OCI-LY7 (cell line): ENCODE results near the gene FADD. TPM values are rescaled to one million over a fixed set of nuclear protein-coding genes. Genes with fewer than 3 reads are reported as not detected.

Source experiments
- BruUV-seq: library from RNA; stranded (reverse); fragments of 400-500 nt; replicated peaks from 2 replicates; lab custom pipeline; 2021; lab: Mats Ljungman, UMichigan
- CTCF ChIA-PET: fragments of 300-600 bp; sonication (Branson Sonifier 250); formaldehyde crosslinking; loops from one replicate; lab custom pipeline; 2022; ENCODE audit warnings: antibody characterized with exemption; ENCODE audit not compliant: unreplicated experiment; lab: Charles Lee
- POLR2A ChIA-PET: fragments of 300-600 bp; sonication (Branson Sonifier 250); formaldehyde crosslinking; loops from one replicate; lab custom pipeline; 2022; ENCODE audit warnings: antibody characterized with exemption; lab: Charles Lee
- DNase-seq: peaks from one replicate; pipeline ENCODE4 v3.0.0-alpha.2; 2015; ENCODE audit warnings: low spot score
- H2AFZ ChIP-seq: fragments of 200-600 bp; sonication (generic), shearing (Covaris generic); 2 replicates; pipeline ENCODE4 v1.6.1; 2014; ENCODE audit warnings: mild to moderate bottlenecking, antibody characterized with exemption, low read length, moderate library complexity
- H3K27ac ChIP-seq: fragments of 200-600 bp; sonication (generic); 2 replicates; pipeline ENCODE4 v1.5.1; 2014; ENCODE audit warnings: mixed run types, low read depth, mild to moderate bottlenecking, moderate library complexity, low read length, inconsistent platforms; ENCODE audit not compliant: poor library complexity, severe bottlenecking
- H3K36me3 ChIP-seq: fragments of 200-600 bp; sonication (generic); 2 replicates; pipeline ENCODE4 v1.6.1; 2014; ENCODE audit warnings: mild to moderate bottlenecking, antibody characterized with exemption, low read length, moderate library complexity, mixed read lengths; ENCODE audit not compliant: insufficient read depth
- H3K4me1 ChIP-seq: fragments of 200-600 bp; sonication (generic); 2 replicates; pipeline ENCODE4 v1.5.1; 2014; ENCODE audit warnings: mild to moderate bottlenecking, low read length; ENCODE audit not compliant: insufficient read depth, poor library complexity, severe bottlenecking
- H3K4me2 ChIP-seq: fragments of 200-600 bp; sonication (generic); 2 replicates; pipeline ENCODE4 v1.6.1; 2014; ENCODE audit warnings: mild to moderate bottlenecking, low read length
- H3K4me3 ChIP-seq: fragments of 200-600 bp; sonication (generic); 2 replicates; pipeline ENCODE4 v1.5.1; 2014; ENCODE audit warnings: mild to moderate bottlenecking, low read depth, low read length; ENCODE audit not compliant: poor library complexity, severe bottlenecking
- H3K79me2 ChIP-seq: fragments of 200-600 bp; sonication (generic); 2 replicates; pipeline ENCODE4 v1.6.1; 2016; ENCODE audit warnings: low read depth, mild to moderate bottlenecking, low read length, moderate library complexity, mixed read lengths; ENCODE audit not compliant: insufficient read depth
- H3K9me2 ChIP-seq: fragments of 200-600 bp; sonication (generic); 2 replicates; pipeline ENCODE4 v1.6.1; 2016; ENCODE audit warnings: mild to moderate bottlenecking, low read length, mixed read lengths; ENCODE audit not compliant: insufficient read depth
- H3K9me3 ChIP-seq: fragments of 200-600 bp; sonication (generic); 2 replicates; pipeline ENCODE4 v1.6.1; 2014; ENCODE audit warnings: mild to moderate bottlenecking, mixed run types, low read length, mixed read lengths
- H4K20me1 ChIP-seq: fragments of 200-600 bp; sonication (generic); 2 replicates; pipeline ENCODE4 v1.6.1; 2014; ENCODE audit warnings: mild to moderate bottlenecking, antibody characterized with exemption, low read length, moderate library complexity, mixed read lengths; ENCODE audit not compliant: insufficient read depth
- CTCF ChIP-seq: fragments of 200-600 bp; sonication (generic); conservative IDR thresholded peaks from 2 replicates; pipeline ENCODE4 v1.5.1; 2014; ENCODE audit warnings: mild to moderate bottlenecking, antibody characterized with exemption, low read length, moderate library complexity, mixed read lengths
- EZH2phosphoT487 ChIP-seq: fragments of 200-600 bp; sonication (generic); IDR thresholded peaks from 2 replicates; pipeline ENCODE4 v1.6.1; 2018; ENCODE audit warnings: low read depth, borderline replicate concordance, mild to moderate bottlenecking, mixed run types, antibody characterized with exemption, low read length, moderate library complexity, mixed read lengths
- intact Hi-C: fragments of 100-400 bp; cut with micrococcal nuclease; formaldehyde crosslinking; loops from one replicate; pipeline ENCODE4 v1.10.0; 2022; ENCODE audit not compliant: unreplicated experiment
- total RNA-seq, 2 experiments: library from RNA; depleted of rRNA in 1 of 2; stranded (reverse); fragments of >200 nt in 1 of 2; shearing (Covaris generic) in 1 of 2; gene quantifications; 2 replicates each; pipeline ENCODE4 v1.2.3, GENCODE V29; 2014 to 2022

The FADD gene
- total RNA-seq, 2 experiments from 2014 or later, result 32.9 to 34.1 TPM

DNA sequence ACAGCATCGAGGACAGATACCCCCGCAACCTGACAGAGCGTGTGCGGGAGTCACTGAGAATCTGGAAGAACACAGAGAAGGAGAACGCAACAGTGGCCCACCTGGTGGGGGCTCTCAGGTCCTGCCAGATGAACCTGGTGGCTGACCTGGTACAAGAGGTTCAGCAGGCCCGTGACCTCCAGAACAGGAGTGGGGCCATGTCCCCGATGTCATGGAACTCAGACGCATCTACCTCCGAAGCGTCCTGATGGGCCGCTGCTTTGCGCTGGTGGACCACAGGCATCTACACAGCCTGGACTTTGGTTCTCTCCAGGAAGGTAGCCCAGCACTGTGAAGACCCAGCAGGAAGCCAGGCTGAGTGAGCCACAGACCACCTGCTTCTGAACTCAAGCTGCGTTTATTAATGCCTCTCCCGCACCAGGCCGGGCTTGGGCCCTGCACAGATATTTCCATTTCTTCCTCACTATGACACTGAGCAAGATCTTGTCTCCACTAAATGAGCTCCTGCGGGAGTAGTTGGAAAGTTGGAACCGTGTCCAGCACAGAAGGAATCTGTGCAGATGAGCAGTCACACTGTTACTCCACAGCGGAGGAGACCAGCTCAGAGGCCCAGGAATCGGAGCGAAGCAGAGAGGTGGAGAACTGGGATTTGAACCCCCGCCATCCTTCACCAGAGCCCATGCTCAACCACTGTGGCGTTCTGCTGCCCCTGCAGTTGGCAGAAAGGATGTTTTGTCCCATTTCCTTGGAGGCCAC, 3.3 kb downstream of the FADD start:
- peaks cover 22% of the 10 kb centered on the region for H3K4me1 ChIP-seq
- no peaks in the 10 kb centered on the region for H3K9me2 ChIP-seq
- H3K79me2 ChIP-seq, result peaks cover 48% of the 10 kb centered on the region
- ChIA-PET POLR2A (no interaction called here), CTCF (no interaction called here)
- H4K20me1 ChIP-seq, result peaks cover 21% of the 10 kb centered on the region
- no peak overlapping the region for H3K27ac ChIP-seq
- H3K4me2 ChIP-seq, result no peak overlapping the region
- intact Hi-C loops, result no loop called here
- DNase-seq, result no peak
- H3K36me3 ChIP-seq, result peaks cover 57% of the 10 kb centered on the region
- BruUV-seq, result no TSS peak
- no peak for TF ChIP-seq EZH2phosphoT487
- TF ChIP-seq CTCF, result no peak
- H3K9me3 ChIP-seq, result no peaks in the 10 kb centered on the region
- H2AFZ ChIP-seq, result no peak overlapping the region
- no peak overlapping the region for H3K4me3 ChIP-seq

DNA sequence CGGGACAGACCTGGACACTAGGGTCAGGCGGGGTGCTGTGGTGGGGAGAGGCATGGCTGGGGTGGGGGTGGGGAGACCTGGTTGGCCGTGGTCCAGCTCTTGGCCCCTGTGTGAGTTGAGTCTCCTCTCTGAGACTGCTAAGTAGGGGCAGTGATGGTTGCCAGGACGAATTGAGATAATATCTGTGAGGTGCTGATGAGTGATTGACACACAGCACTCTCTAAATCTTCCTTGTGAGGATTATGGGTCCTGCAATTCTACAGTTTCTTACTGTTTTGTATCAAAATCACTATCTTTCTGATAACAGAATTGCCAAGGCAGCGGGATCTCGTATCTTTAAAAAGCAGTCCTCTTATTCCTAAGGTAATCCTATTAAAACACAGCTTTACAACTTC, 3.9 kb downstream of the FADD start:
- Histone ChIP-seq H3K4me3 (no peak overlapping the region), H3K9me2 (no peaks in the 10 kb centered on the region), H3K79me2 (peaks cover 48% of the 10 kb centered on the region), H3K9me3 (no peaks in the 10 kb centered on the region), H4K20me1 (peaks cover 21% of the 10 kb centered on the region), H3K4me2 (no peak overlapping the region), H2AFZ (no peak overlapping the region), H3K4me1 (peaks cover 20% of the 10 kb centered on the region), H3K36me3 (peaks cover 57% of the 10 kb centered on the region), H3K27ac (no peak overlapping the region)
- TF ChIP-seq EZH2phosphoT487, result no peak
- no peak for TF ChIP-seq CTCF
- intact Hi-C loops, result no loop called here
- DNase-seq, result no peak
- ChIA-PET CTCF (no interaction called here), POLR2A (no interaction called here)
- no TSS peak for BruUV-seq

DNA sequence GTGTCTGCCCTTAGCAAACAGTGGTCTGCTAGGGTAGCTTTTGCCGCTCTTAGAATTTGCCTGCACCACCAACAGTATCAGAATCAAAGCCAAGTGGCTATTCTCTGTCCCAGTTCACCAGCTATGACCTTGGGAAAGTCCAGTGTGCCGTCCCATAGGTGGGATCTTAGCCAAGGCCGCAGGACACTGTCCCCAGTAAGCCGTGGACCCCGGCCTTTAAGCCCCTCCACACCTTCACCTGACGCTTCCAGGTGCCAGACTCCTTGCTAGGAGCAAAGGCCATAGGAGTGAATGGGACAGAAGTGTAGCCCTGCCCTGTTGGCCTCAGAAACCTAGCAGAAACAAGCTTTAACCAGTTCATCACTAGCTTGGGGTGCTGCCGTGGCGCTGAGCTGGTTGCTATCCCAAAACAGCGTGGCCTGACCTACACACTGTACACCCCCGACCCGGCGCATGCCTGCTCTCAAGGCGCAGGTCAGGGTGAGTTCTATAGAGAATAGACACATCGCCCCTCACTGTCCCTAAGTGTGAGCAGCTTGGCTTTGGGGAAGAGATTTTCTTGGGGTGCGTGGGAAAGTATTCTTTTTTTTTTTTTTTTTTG, 4.5 kb downstream of the FADD start:
- peaks cover 57% of the 10 kb centered on the region for H3K36me3 ChIP-seq
- H3K27ac ChIP-seq, result no peak overlapping the region
- no peak overlapping the region for H2AFZ ChIP-seq
- intact Hi-C loops, result no loop called here
- CTCF ChIA-PET, result no interaction called here
- H3K4me2 ChIP-seq, result no peak overlapping the region
- BruUV-seq, result no TSS peak
- peaks cover 48% of the 10 kb centered on the region for H3K79me2 ChIP-seq
- POLR2A ChIA-PET, result interaction anchor here (0.6 kb wide), 1 partner anchor 9 kb away, joined by 3 read pairs; no protein-coding TSS in a partner anchor
- DNase-seq, result no peak
- no peak for TF ChIP-seq CTCF
- TF ChIP-seq EZH2phosphoT487, result no peak
- H3K9me2 ChIP-seq, result no peaks in the 10 kb centered on the region
- peaks cover 13% of the 10 kb centered on the region for H3K4me1 ChIP-seq
- no peaks in the 10 kb centered on the region for H3K9me3 ChIP-seq
- no peak overlapping the region for H3K4me3 ChIP-seq
- H4K20me1 ChIP-seq, result peaks cover 21% of the 10 kb centered on the region
